CD4-positive, alpha-beta T cell treated with Interferon alpha-2 for 1 hour (primary cell): Measurements from ENCODE around the gene APOOL.
A peak's percentile ranks its signal among the peaks of the same experiment; 100 is the strongest.
"Not testable (repeated sequence)": the region's sequence is repeated elsewhere in the genome, so short reads cannot be mapped to it uniquely, and the experiment has no call there.

Experiments
- DNase-seq, 2 donors: peaks; one replicate each; pipeline ENCODE4 v3.0.0-alpha.2; 2020 to 2022

APOOL gene

DNA sequence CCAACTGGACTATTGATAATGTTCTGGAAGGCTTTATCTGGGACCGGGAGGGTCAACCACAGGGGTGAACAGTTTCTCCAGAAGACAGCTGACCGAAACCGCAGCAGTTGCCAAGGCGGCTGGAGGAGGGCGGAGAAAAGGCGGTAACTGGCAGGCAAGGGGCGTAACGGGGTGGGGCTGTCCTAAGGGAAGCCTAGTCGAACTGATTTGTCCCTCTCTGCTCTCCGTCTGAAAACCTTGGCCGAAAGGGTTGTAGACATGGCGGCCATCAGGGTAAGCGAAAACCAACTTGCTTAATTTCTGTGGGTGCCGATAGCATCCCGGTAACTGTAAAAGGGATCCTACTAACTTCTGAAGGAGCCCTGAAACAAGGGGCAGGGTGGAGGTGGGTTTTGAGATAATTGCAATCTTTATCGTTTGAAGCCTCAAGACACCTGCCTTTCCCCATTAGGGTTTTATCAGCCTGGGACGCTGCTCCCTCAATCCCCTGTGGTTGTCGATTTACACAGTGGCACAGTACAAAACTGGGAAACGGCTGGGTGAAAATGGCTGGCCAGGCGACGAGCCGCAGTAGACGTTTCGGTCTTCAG, at the start of gene APOOL:
TSS of gene APOOL (plus strand) at position 223 of the 590 bp plus-strand sequence. CDS start at position 259, 36 bp downstream.
- DNase-seq: peak; percentile 82 to 85

- no peak for DNase-seq
These were observed 47.4 kb upstream of the APOOL start for GRCh38 chrX:84956304-84956703.

GRCh38 chrX:84974803-84975202, 28.9 kb upstream of the APOOL start:
- DNase-seq: no peak

GRCh38 chrX:84991739-84992138, 11.9 kb upstream of the APOOL start:
- not testable (repeated sequence) for DNase-seq

GRCh38 chrX:84993150-84993549, 10.5 kb upstream of the APOOL start:
- no peak for DNase-seq

GRCh38 chrX:85001344-85001743, 2.3 kb upstream of the APOOL start:
- no peak for DNase-seq

DNA sequence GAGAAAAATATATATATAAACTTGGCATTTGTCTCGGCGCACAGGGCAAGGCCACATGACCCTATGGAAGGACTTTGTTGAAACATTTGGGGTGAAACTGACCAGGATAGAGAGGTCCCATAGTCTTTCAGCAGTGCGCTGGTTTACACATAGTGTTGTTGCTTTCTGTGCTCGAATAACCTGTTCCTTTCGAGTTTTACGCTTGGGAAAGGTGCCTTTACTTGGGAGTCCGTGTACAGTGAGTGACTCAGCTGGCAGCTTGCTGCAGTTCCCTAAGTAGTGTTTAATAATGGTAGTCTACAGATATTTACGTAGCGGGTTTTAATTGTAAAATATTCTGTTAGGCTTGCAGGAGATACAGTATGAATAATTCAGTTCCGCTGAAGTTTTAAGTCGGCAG, 578 bp downstream of the APOOL start:
- peak in 1 of 2 donors; percentile 1 for DNase-seq

- no peak for DNase-seq
These were observed 8.4 kb downstream of the APOOL start for GRCh38 chrX:85012098-85012497.

GRCh38 chrX:85015351-85015750, 11.7 kb downstream of the APOOL start:
- not testable (repeated sequence) for DNase-seq

GRCh38 chrX:85017721-85018120, 14.0 kb downstream of the APOOL start:
- DNase-seq: no peak

- DNase-seq: no peak
These were observed 14.8 kb downstream of the APOOL start for GRCh38 chrX:85018471-85018870.

DNA sequence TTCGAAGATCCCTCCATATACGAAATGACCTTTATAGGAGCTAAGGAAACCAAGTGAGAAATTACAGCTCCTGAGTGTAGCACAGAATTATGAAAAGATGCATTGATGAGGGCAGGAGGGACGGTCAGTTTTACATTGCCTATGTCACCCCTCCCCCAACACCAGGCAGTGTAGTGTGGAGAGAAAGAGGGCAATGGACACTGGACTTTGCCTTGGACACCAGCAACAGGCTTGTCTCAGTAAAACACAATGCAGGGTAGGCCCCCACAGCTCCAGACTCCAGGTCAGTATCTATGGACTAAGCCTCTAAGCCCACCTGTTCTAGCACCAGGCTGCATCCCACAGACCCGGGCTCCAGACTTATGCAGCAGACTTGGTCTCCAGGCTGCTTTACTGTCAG, 16.5 kb downstream of the APOOL start:
- no peak for DNase-seq

DNA sequence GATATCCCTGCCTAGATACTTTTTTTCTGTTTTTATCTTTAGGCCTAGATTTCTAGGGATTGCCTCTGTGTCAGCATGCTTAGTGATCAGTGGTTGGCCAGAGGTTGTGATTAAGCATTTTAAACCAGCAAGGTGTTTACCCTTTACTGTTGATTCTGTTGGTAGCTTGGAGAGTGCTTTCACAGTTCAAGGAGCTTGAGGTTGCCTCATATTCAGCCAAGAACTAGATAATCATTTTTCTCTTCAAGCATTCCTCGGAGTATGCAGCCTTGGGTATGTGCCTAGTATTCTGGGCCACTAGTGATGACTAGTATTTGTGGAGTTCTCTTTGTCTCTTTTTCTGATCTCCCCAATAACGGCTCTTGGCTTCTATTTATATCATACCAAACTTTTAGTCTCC, 20.4 kb downstream of the APOOL start:
- no peak for DNase-seq

- DNase-seq: no peak
These were observed 20.9 kb downstream of the APOOL start for GRCh38 chrX:85024562-85024961.

DNA sequence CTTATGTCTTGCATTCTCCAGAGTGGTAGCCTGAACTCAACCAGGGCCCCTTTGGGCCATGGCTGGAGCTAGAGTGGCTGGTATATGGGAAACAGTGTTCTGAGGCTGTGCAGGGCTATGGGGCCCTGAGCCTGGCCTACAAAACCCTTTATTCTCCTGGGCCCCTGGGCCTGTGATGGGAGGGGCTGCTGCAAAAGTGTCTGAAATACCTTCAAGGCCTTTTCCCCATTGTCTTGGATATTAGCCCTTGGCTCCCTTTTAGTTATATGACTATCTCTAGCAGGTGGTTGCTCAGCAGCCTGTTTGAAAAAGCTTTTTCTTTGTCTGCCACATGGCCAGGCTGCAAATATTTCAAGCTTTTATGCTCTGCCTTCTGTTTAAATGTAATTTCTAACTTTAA, 22.5 kb downstream of the APOOL start:
- no peak for DNase-seq

- no peak for DNase-seq
These were observed 25.4 kb downstream of the APOOL start for GRCh38 chrX:85029043-85029442.

GRCh38 chrX:85031505-85031904, 27.8 kb downstream of the APOOL start:
- no peak for DNase-seq

DNA sequence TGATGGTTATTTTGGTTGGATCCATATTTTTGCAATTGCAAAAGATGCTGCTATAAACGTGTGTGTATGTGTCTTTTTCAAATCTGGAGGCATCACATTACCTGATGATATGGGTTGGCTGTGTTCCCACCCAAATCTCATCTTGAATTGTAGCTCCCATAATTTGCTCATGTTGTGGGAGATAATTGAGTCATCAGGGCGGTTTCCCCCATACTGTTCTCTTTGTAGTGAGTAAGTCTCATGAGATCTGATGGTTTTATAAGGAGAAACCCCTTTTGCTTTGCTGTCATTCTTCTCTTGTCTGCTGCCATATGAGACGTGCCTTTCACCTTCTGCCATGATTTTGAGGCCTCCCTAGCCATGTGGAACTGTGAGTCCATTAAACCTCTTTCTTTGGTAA, 33.4 kb downstream of the APOOL start:
- no peak for DNase-seq

DNA sequence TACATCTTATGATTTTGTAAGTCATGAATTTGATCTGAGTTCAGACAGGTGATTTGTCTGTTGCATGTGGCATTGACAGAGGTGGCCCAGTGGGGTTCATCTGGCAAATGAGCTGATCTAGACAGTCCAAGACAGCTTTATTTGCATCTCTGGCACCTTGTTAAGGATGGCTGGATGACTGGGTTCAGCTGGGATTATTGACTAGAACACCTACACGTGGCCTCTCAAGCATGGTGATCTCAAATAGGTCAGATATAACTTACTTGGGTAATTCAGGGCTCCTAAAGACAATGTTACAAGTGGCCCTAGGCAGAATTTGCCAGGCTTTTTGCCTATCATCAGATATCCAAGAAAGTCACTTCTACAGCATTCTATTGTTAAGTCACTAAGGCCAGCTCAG, 48.0 kb downstream of the APOOL start:
- no peak for DNase-seq

GRCh38 chrX:85052205-85052604, 48.5 kb downstream of the APOOL start:
- no peak for DNase-seq

GRCh38 chrX:85052636-85053343, 49.1 kb downstream of the APOOL start:
- no peak for DNase-seq

DNA sequence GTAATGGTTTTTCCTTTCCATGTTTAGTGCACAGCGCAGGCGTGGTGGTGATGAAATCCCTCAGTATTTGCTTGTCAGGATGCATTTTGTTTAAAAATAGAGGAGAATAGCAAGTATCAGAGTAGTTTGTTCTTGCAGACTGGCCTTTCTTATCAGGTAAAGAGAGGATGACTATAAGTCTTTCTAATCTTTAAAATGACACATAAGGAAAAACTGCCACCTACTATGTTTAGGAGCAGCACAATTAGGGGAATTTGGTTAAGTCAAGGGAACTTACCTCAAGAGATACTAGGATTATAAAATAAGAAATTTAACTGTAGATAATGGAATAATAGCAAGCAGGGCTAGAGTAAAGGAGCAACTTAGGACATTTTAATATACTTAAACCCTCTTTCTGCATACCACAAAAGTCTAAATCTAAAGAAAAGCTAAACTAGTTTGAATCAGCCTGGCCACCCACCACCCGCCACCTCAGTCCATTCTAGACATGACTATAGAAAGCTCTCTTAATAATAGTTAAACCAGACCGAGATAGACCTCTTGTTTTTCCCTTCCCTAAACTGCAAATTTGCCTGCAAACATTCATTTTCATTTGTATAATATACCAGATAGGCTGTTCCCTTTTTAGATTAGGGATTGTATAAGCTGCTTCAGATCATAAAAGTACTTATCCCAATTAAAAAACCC, 62.0 kb downstream of the APOOL start:
- DNase-seq: no peak

- not testable (repeated sequence) for DNase-seq
These were observed 73.6 kb downstream of the APOOL start for GRCh38 chrX:85077247-85077646.

DNA sequence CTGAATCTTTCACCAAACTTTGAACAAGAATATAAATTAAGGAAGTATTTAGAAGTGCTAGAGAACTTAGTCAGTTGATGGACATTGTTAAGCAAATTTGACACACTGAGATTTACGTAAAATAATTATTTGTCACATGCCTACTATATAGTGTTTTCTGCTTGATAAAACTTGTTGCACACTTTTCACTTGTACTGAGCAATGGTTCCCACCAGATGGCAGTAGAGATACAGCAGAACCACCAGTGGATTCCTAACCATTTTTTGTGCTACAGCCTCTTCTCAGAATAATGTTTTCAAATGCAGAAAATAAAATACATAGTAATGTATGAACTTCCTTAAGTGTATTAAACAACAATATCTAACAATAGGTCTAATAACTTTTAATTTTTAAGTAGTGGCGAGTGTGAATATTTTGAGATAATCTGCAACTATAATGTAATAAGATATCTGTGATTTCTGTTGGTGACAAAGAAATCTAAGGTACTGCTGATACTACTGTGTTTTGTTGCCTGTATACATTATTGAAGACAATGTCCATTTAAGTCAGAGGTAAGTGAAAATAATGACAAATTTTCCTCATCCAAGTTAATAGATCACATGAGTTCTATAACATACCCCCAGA, 81.2 kb downstream of the APOOL start:
- peak; percentile 12 to 37 for DNase-seq
